ENCODE measurements around the gene SREBF2. TPM values are rescaled to one million over a fixed set of nuclear protein-coding genes. Genes with fewer than 3 reads are reported as not detected.

The SREBF2 gene
- total RNA-seq, 2 donors from 2014 or later: 48.3 to 65.3 TPM

GRCh38 chr22:41928593-41929417, 95.9 kb downstream of the SREBF2 start:
- Histone ChIP-seq H3K9me3 (no peaks in the 10 kb centered on the region), H3K27ac (no peak overlapping the region), H3K27me3 (replicated peaks; ENCODE audit: insufficient read depth) (no peaks in the 10 kb centered on the region), H3K4me1 (ENCODE audit: control insufficient read depth in 1 of 2, low read depth in 2 of 2) (no peaks in the 10 kb centered on the region), H3K4me3 (no peak overlapping the region), H3K36me3 (no peaks in the 10 kb centered on the region)
- TF ChIP-seq CTCF (IDR thresholded peaks at IDR 0.05): no peak
- DNase-seq (ENCODE audit: low spot score) (no peak), ATAC-seq (ENCODE audit: insufficient number of reproducible peaks, low FRiP score, low read depth) (no peak)

- ATAC-seq (ENCODE audit: insufficient number of reproducible peaks, low FRiP score, low read depth): no peak
- no peaks in the 10 kb centered on the region for H3K4me1 ChIP-seq (ENCODE audit: control insufficient read depth in 1 of 2, low read depth in 2 of 2)
- DNase-seq (ENCODE audit: low spot score): no peak
- no peak overlapping the region for H3K4me3 ChIP-seq
- no peak for TF ChIP-seq CTCF (IDR thresholded peaks at IDR 0.05)
- no peaks in the 10 kb centered on the region for H3K36me3 ChIP-seq
- H3K27ac ChIP-seq: no peak overlapping the region
- H3K9me3 ChIP-seq: no peaks in the 10 kb centered on the region
- H3K27me3 ChIP-seq (replicated peaks; ENCODE audit: insufficient read depth): no peaks in the 10 kb centered on the region
Measured at GRCh38 chr22:41929418-41929810, 96.5 kb downstream of the SREBF2 start.

- no peaks in the 10 kb centered on the region for H3K4me1 ChIP-seq (ENCODE audit: control insufficient read depth in 1 of 2, low read depth in 2 of 2)
- no peaks in the 10 kb centered on the region for H3K9me3 ChIP-seq
- H3K36me3 ChIP-seq: no peaks in the 10 kb centered on the region
- TF ChIP-seq CTCF (IDR thresholded peaks at IDR 0.05): no peak
- H3K27me3 ChIP-seq (replicated peaks; ENCODE audit: insufficient read depth): no peaks in the 10 kb centered on the region
- DNase-seq (ENCODE audit: low spot score): no peak
- no peak overlapping the region for H3K27ac ChIP-seq
- ATAC-seq (ENCODE audit: insufficient number of reproducible peaks, low FRiP score, low read depth): no peak
- H3K4me3 ChIP-seq: no peak overlapping the region
Measured at GRCh38 chr22:41931701-41932269, 98.9 kb downstream of the SREBF2 start.

GRCh38 chr22:41932353-41932752, 99.4 kb downstream of the SREBF2 start:
- DNase-seq (ENCODE audit: low spot score) (no peak), ATAC-seq (ENCODE audit: insufficient number of reproducible peaks, low FRiP score, low read depth) (no peak)
- Histone ChIP-seq H3K4me1 (ENCODE audit: control insufficient read depth in 1 of 2, low read depth in 2 of 2) (no peaks in the 10 kb centered on the region), H3K27me3 (replicated peaks; ENCODE audit: insufficient read depth) (no peaks in the 10 kb centered on the region), H3K9me3 (no peaks in the 10 kb centered on the region), H3K36me3 (no peaks in the 10 kb centered on the region), H3K27ac (no peak overlapping the region), H3K4me3 (no peak overlapping the region)
- no peak for TF ChIP-seq CTCF (IDR thresholded peaks at IDR 0.05)

GRCh38 chr22:41933411-41934177, 100.7 kb downstream of the SREBF2 start:
- ATAC-seq (ENCODE audit: insufficient number of reproducible peaks, low FRiP score, low read depth): no peak
- no peaks in the 10 kb centered on the region for H3K27me3 ChIP-seq (replicated peaks; ENCODE audit: insufficient read depth)
- H3K9me3 ChIP-seq: no peaks in the 10 kb centered on the region
- no peaks in the 10 kb centered on the region for H3K4me1 ChIP-seq (ENCODE audit: control insufficient read depth in 1 of 2, low read depth in 2 of 2)
- no peaks in the 10 kb centered on the region for H3K36me3 ChIP-seq
- no peak for DNase-seq (ENCODE audit: low spot score)
- H3K27ac ChIP-seq: no peak overlapping the region
- no peak overlapping the region for H3K4me3 ChIP-seq
- TF ChIP-seq CTCF (IDR thresholded peaks at IDR 0.05): no peak
